ENCODE results near the gene MINPP1.

- TF ChIP-seq POLR2AphosphoS5 (IDR thresholded peaks at IDR 0.05) (no peak), CTCF (IDR thresholded peaks at IDR 0.05) (no peak), EP300 (IDR thresholded peaks at IDR 0.05; ENCODE audit: low read depth) (no peak)
Observed at GRCh38 chr10:87591589-87591886, 86.8 kb downstream of the MINPP1 start.

Measured in transverse colon (tissue), 4 donors.